Transverse colon (tissue), 4 donors: ENCODE data around the gene SKAP2. TPM values are rescaled to one million over a fixed set of nuclear protein-coding genes. Genes with fewer than 3 reads are reported as not detected.

ENCODE experiments used
- DNase-seq: peaks from one replicate; pipeline ENCODE4 v3.0.0-alpha.2; 2019
- H3K27ac ChIP-seq, 4 donors: fragments of 200-600 bp; sonication (generic); 2 replicates each; pipeline ENCODE4 v1.5.1; 2016 to 2018; ENCODE audit warnings: inconsistent platforms in 4 of 4
- H3K27me3 ChIP-seq: fragments of 200-600 bp; sonication (generic); 2 replicates; pipeline ENCODE4 v1.5.1; 2017; ENCODE audit warnings: inconsistent platforms
- H3K36me3 ChIP-seq, 4 donors: fragments of 200-600 bp; sonication (generic); 2 replicates each; pipeline ENCODE4 v1.5.1; 2017 to 2019; ENCODE audit warnings: inconsistent platforms in 4 of 4
- H3K4me1 ChIP-seq, 4 donors: fragments of 200-600 bp; sonication (generic); 2 replicates each; pipeline ENCODE4 v1.5.1; 2017 to 2020; ENCODE audit warnings: inconsistent platforms in 4 of 4
- H3K4me3 ChIP-seq, 4 donors: fragments of 200-600 bp; sonication (generic); 1 replicate in 1 of 4; 2 replicates in 3 of 4; pipeline versions ENCODE4 v1.5.1 to v1.6.1; 2017 to 2019; ENCODE audit warnings: inconsistent platforms in 4 of 4
- H3K9me3 ChIP-seq, 2 donors: fragments of 200-600 bp; sonication (generic); 2 replicates each; pipeline ENCODE4 v1.5.1; 2017 to 2019; ENCODE audit warnings: inconsistent platforms in 2 of 2
- CTCF ChIP-seq, 5 experiments: fragments of 200-600 bp in 3 of 5; fragments of 450-650 bp in 2 of 5; sonication (generic) in 3 of 5; IDR thresholded peaks; 1 replicate in 2 of 5; 2 replicates in 3 of 5; pipeline ENCODE4 v1.5.1; 2016 to 2017; ENCODE audit warnings: antibody characterized with exemption in 5 of 5, inconsistent platforms in 3 of 5, mild to moderate bottlenecking in 2 of 5, moderate library complexity in 1 of 5
- EP300 ChIP-seq: sonication (generic); formaldehyde crosslinking; IDR thresholded peaks from one replicate; pipeline ENCODE4 v1.6.1; 2017; ENCODE audit warnings: antibody characterized with exemption, low read depth
- POLR2A ChIP-seq: fragments of 450-650 bp; IDR thresholded peaks from one replicate; pipeline ENCODE4 v1.6.1; 2016; ENCODE audit warnings: antibody characterized with exemption, mild to moderate bottlenecking, moderate library complexity
- POLR2AphosphoS5 ChIP-seq, 3 donors: sonication (generic); formaldehyde crosslinking; IDR thresholded peaks; one replicate each; pipeline ENCODE4 v1.6.1; 2016; ENCODE audit warnings: antibody characterized with exemption in 3 of 3
- WGBS, 2 donors: methylation state at CpG; one replicate each; pipeline ENCODE4 v1.1.5; 2018; ENCODE audit warnings: low coverage in 1 of 2; 5-methylcytosine and 5-hydroxymethylcytosine counted together
- in situ Hi-C, 4 donors: fragments of 200-750 bp; cut with MboI; loops; one replicate each; pipeline versions ENCODE4 v1.15.0 to v1.15.1; 2017; ENCODE audit warnings: low sequenced_read_pairs in 3 of 4, low pct_ligation_motif_present in 1 of 4, low pct_unique_long_range_greater_than_20kb in 1 of 4
- intact Hi-C: fragments of 100-400 bp; cut with DNase I; formaldehyde crosslinking; loops from one replicate; pipeline ENCODE4 v1.15.1; 2023; ENCODE audit warnings: low total_unique reads
- total RNA-seq, 4 donors: library from RNA; depleted of rRNA; stranded (reverse); fragments of >200 nt; gene quantifications; one replicate each; pipeline ENCODE4 v1.1.0, GENCODE V29; 2016

The SKAP2 gene
- total RNA-seq, 4 donors from 2014 or later = 2.6 to 35.2 (median 23.8) TPM

GRCh38 chr7:26648554-26648953 is 215.8 kb downstream of the SKAP2 start:
- Histone ChIP-seq H3K9me3 (no peaks in the 10 kb centered on the region), H3K4me1 (no peaks in the 10 kb centered on the region), H3K36me3 (no peaks in the 10 kb centered on the region), H3K27me3 (no peaks in the 10 kb centered on the region), H3K4me3 (no peak overlapping the region), H3K27ac (no peak overlapping the region)
- intact Hi-C loops (no loop called here), in situ Hi-C loops (no loop called here)
- DNase-seq = no peak
- no peak for TF ChIP-seq POLR2A
- TF ChIP-seq EP300 = no peak
- TF ChIP-seq POLR2AphosphoS5 (IDR thresholded peaks at IDR 0.05) = no peak
- TF ChIP-seq CTCF (IDR thresholded peaks at IDR 0.05) = no peak
- 65 to 83% methylated on average over 2 of the region's 2 CpGs for WGBS, 2 donors

- Histone ChIP-seq H3K27me3 (no peaks in the 10 kb centered on the region), H3K9me3 (no peaks in the 10 kb centered on the region), H3K36me3 (no peaks in the 10 kb centered on the region), H3K4me1 (no peaks in the 10 kb centered on the region), H3K4me3 (no peak overlapping the region), H3K27ac (no peak overlapping the region)
- no peak for DNase-seq
- intact Hi-C loops (no loop called here), in situ Hi-C loops (no loop called here)
- TF ChIP-seq POLR2AphosphoS5 (IDR thresholded peaks at IDR 0.05) = no peak
- no peak for TF ChIP-seq POLR2A
- 91 to 100% methylated on average over 2 to 7 of the region's 7 CpGs for WGBS, 2 donors
Observed at GRCh38 chr7:26646336-26647048, 217.9 kb downstream of the SKAP2 start.

GRCh38 chr7:26645121-26645520 is 219.3 kb downstream of the SKAP2 start:
- H3K36me3 ChIP-seq = no peaks in the 10 kb centered on the region
- no peak overlapping the region for H3K27ac ChIP-seq
- TF ChIP-seq CTCF (IDR thresholded peaks at IDR 0.05) (no peak), POLR2A (no peak), POLR2AphosphoS5 (IDR thresholded peaks at IDR 0.05) (no peak), EP300 (no peak)
- WGBS, 2 donors = 70 to 78% methylated on average over 2 to 6 of the region's 6 CpGs
- intact Hi-C loops = no loop called here
- in situ Hi-C loops = no loop called here
- H3K9me3 ChIP-seq = no peaks in the 10 kb centered on the region
- no peaks in the 10 kb centered on the region for H3K4me1 ChIP-seq
- no peak for DNase-seq
- H3K4me3 ChIP-seq = no peak overlapping the region
- no peaks in the 10 kb centered on the region for H3K27me3 ChIP-seq

GRCh38 chr7:26642416-26642815 is 222.0 kb downstream of the SKAP2 start:
- intact Hi-C loops = no loop called here
- no peaks in the 10 kb centered on the region for H3K27me3 ChIP-seq
- H3K4me1 ChIP-seq = no peaks in the 10 kb centered on the region
- no peak for DNase-seq
- WGBS, 2 donors = 83 to 100% methylated on average over 3 of the region's 3 CpGs
- no peak overlapping the region for H3K4me3 ChIP-seq
- H3K27ac ChIP-seq = no peak overlapping the region
- no peaks in the 10 kb centered on the region for H3K36me3 ChIP-seq
- TF ChIP-seq POLR2A = no peak
- H3K9me3 ChIP-seq = no peaks in the 10 kb centered on the region
- in situ Hi-C loops = no loop called here

- Histone ChIP-seq H3K4me3 (no peak overlapping the region), H3K4me1 (no peaks in the 10 kb centered on the region), H3K27me3 (no peaks in the 10 kb centered on the region), H3K36me3 (no peaks in the 10 kb centered on the region), H3K9me3 (no peaks in the 10 kb centered on the region), H3K27ac (no peak overlapping the region)
- WGBS, 2 donors = 96 to 100% methylated on average over 3 to 5 of the region's 5 CpGs
- no peak for DNase-seq
- in situ Hi-C loops = no loop called here
- no peak for TF ChIP-seq POLR2A
- TF ChIP-seq EP300 = no peak
- no peak for TF ChIP-seq CTCF (IDR thresholded peaks at IDR 0.05)
- no peak for TF ChIP-seq POLR2AphosphoS5 (IDR thresholded peaks at IDR 0.05)
- intact Hi-C loops = no loop called here
Observed at GRCh38 chr7:26639695-26640094, 224.7 kb downstream of the SKAP2 start.
